DOHH2 (cell line): Measurements from ENCODE around the gene FLNA.

Experiments
- H3F3A ChIP-seq: fragments of 200-600 bp; sonication (generic), shearing (Covaris generic); 2 replicates; pipeline ENCODE4 v1.6.0; 2016; ENCODE audit warnings: antibody characterized with exemption, mild to moderate bottlenecking; ENCODE audit not compliant: control insufficient read depth, insufficient read depth
- H3K27ac ChIP-seq: fragments of 200-600 bp; sonication (generic); 2 replicates; pipeline ENCODE4 v1.5.1; 2014; ENCODE audit warnings: low read depth, mild to moderate bottlenecking, low read length, moderate library complexity
- H3K27me3 ChIP-seq: fragments of 200-600 bp; sonication (generic); 2 replicates; pipeline ENCODE4 v1.6.1; 2014; ENCODE audit warnings: mild to moderate bottlenecking, low read length, mixed read lengths; ENCODE audit not compliant: control insufficient read depth
- H3K36me3 ChIP-seq: fragments of 200-600 bp; sonication (generic); 2 replicates; pipeline ENCODE4 v1.6.1; 2014; ENCODE audit warnings: mild to moderate bottlenecking, low read length, moderate library complexity, mixed read lengths; ENCODE audit not compliant: control insufficient read depth
- H3K4me1 ChIP-seq: fragments of 200-600 bp; sonication (generic); 2 replicates; pipeline ENCODE4 v1.6.1; 2014; ENCODE audit warnings: mild to moderate bottlenecking, low read length, mixed read lengths; ENCODE audit not compliant: control insufficient read depth
- H3K4me2 ChIP-seq: fragments of 200-600 bp; sonication (generic); 2 replicates; pipeline ENCODE4 v1.6.0; 2014; ENCODE audit warnings: mild to moderate bottlenecking, low read length, moderate library complexity
- H3K4me3 ChIP-seq: fragments of 200-600 bp; sonication (generic); 2 replicates; pipeline ENCODE4 v1.5.1; 2014; ENCODE audit warnings: mild to moderate bottlenecking, low read length, mixed read lengths
- H3K79me2 ChIP-seq: fragments of 200-600 bp; sonication (generic); 2 replicates; pipeline ENCODE4 v1.6.1; 2014; ENCODE audit warnings: mild to moderate bottlenecking, low read length, mixed read lengths; ENCODE audit not compliant: control insufficient read depth
- H3K9me2 ChIP-seq: fragments of 200-600 bp; sonication (generic); replicated peaks from 2 replicates; pipeline ENCODE4 v1.6.1; 2014; ENCODE audit warnings: mild to moderate bottlenecking, low read length, mixed read lengths; ENCODE audit not compliant: control insufficient read depth
- H3K9me3 ChIP-seq: fragments of 200-600 bp; sonication (generic); 2 replicates; pipeline ENCODE4 v1.6.1; 2014; ENCODE audit warnings: antibody characterized with exemption, low read length, mixed read lengths; ENCODE audit not compliant: control insufficient read depth, insufficient read depth
- H4K20me1 ChIP-seq: fragments of 200-600 bp; sonication (generic); 2 replicates; pipeline ENCODE4 v1.6.0; 2014; ENCODE audit warnings: low read depth, mild to moderate bottlenecking, antibody characterized with exemption, low read length, moderate library complexity; ENCODE audit not compliant: control insufficient read depth, insufficient read depth
- CTCF ChIP-seq: fragments of 200-600 bp; sonication (generic); IDR thresholded peaks from one replicate; pipeline ENCODE4 v1.5.1; 2014; ENCODE audit warnings: antibody characterized with exemption, mild to moderate bottlenecking, low read depth, low read length; ENCODE audit not compliant: poor library complexity, severe bottlenecking
- EZH2phosphoT487 ChIP-seq: fragments of 200-600 bp; sonication (generic); IDR thresholded peaks from 2 replicates; pipeline ENCODE4 v1.6.1; 2017; ENCODE audit warnings: borderline replicate concordance, mild to moderate bottlenecking, antibody characterized with exemption, low read length, moderate library complexity, mixed read lengths

FLNA gene

GRCh38 chrX:154412468-154412867 lies 38.0 kb upstream of the FLNA start:
- H3K36me3 ChIP-seq = no peaks in the 10 kb centered on the region
- peak overlapping the region; percentile 87 for H3K4me3 ChIP-seq
- H3K79me2 ChIP-seq = peaks cover 10% of the 10 kb centered on the region; the same call in 1 of the 2 replicates
- H3K9me2 ChIP-seq = no peaks in the 10 kb centered on the region
- no peaks in the 10 kb centered on the region for H3F3A ChIP-seq
- H3K27me3 ChIP-seq = no peaks in the 10 kb centered on the region
- H3K4me2 ChIP-seq = peak overlapping the region; percentile 91
- H3K9me3 ChIP-seq = no peaks in the 10 kb centered on the region
- H3K27ac ChIP-seq = peak overlapping the region; percentile 26
- H4K20me1 ChIP-seq = no peaks in the 10 kb centered on the region
- peaks cover 14% of the 10 kb centered on the region for H3K4me1 ChIP-seq
- TF ChIP-seq EZH2phosphoT487 (no peak), CTCF (no peak)

DNA sequence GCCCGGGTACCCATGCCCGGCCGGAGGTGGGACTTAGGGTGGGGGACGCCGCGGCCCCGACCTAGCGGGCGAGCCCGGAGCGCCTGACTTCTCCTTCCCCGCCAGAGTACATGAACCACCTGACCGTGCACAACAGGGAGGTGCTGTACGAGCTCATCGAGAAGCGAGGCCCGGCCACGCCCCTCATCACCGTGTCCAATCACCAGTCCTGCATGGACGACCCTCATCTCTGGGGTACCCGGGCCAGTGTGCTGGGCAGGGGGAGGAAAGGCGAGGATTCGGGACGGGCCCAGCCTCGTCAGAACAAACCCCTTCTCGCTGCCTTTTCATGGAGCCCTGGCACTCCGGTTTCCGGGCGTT lies 37.5 kb upstream of the FLNA start:
- Histone ChIP-seq H3K79me2 (peaks cover 10% of the 10 kb centered on the region; the same call in 1 of the 2 replicates), H3K9me2 (no peaks in the 10 kb centered on the region), H3K4me2 (peak overlapping the region; percentile 91), H3K4me3 (peak overlapping the region; percentile 87), H3K27ac (peak overlapping the region; percentile 75), H3K27me3 (no peaks in the 10 kb centered on the region), H3K36me3 (no peaks in the 10 kb centered on the region), H3K9me3 (no peaks in the 10 kb centered on the region), H3K4me1 (peaks cover 14% of the 10 kb centered on the region), H3F3A (no peaks in the 10 kb centered on the region), H4K20me1 (no peaks in the 10 kb centered on the region)
- no peak for TF ChIP-seq EZH2phosphoT487
- TF ChIP-seq CTCF = no peak

GRCh38 chrX:154409222-154409871 lies 34.9 kb upstream of the FLNA start, which contains the start of gene DNASE1L1:
Gene DNASE1L1 (minus strand): TSS chrX:154409254. CDS start chrX:154405568, 3,686 bp downstream.
- H3K4me3 ChIP-seq = no peak within 1 kb of the TSS
- H3K27ac ChIP-seq = no peak within 1 kb of the TSS
- H3K36me3 ChIP-seq = no peaks in the 10 kb centered on the region
- peak within 1 kb of the TSS; percentile 34 for H3K4me2 ChIP-seq
- no peaks in the 10 kb centered on the region for H3K9me2 ChIP-seq
- H3K4me1 ChIP-seq = peaks cover 14% of the 10 kb centered on the region
- TF ChIP-seq EZH2phosphoT487 (no peak), CTCF (no peak)
- peaks cover 10% of the 10 kb centered on the region; the same call in 1 of the 2 replicates for H3K79me2 ChIP-seq
- no peaks in the 10 kb centered on the region for H4K20me1 ChIP-seq
- no peaks in the 10 kb centered on the region for H3K27me3 ChIP-seq
- H3F3A ChIP-seq = no peaks in the 10 kb centered on the region
- H3K9me3 ChIP-seq = no peaks in the 10 kb centered on the region
